Transverse colon (tissue), 4 donors: ENCODE data around the gene TBC1D16. TPM values are rescaled to one million over a fixed set of nuclear protein-coding genes. Genes with fewer than 3 reads are reported as not detected.

Experiments
- DNase-seq: peaks from one replicate; pipeline ENCODE4 v3.0.0-alpha.2; 2019
- H3K27ac ChIP-seq, 4 donors: fragments of 200-600 bp; sonication (generic); 2 replicates each; pipeline ENCODE4 v1.5.1; 2016 to 2018; ENCODE audit warnings: inconsistent platforms in 4 of 4
- H3K27me3 ChIP-seq: fragments of 200-600 bp; sonication (generic); 2 replicates; pipeline ENCODE4 v1.5.1; 2017; ENCODE audit warnings: inconsistent platforms
- H3K36me3 ChIP-seq, 4 donors: fragments of 200-600 bp; sonication (generic); 2 replicates each; pipeline ENCODE4 v1.5.1; 2017 to 2019; ENCODE audit warnings: inconsistent platforms in 4 of 4
- H3K4me1 ChIP-seq, 4 donors: fragments of 200-600 bp; sonication (generic); 2 replicates each; pipeline ENCODE4 v1.5.1; 2017 to 2020; ENCODE audit warnings: inconsistent platforms in 4 of 4
- H3K4me3 ChIP-seq, 4 donors: fragments of 200-600 bp; sonication (generic); 1 replicate in 1 of 4; 2 replicates in 3 of 4; pipeline versions ENCODE4 v1.5.1 to v1.6.1; 2017 to 2019; ENCODE audit warnings: inconsistent platforms in 4 of 4
- H3K9me3 ChIP-seq, 2 donors: fragments of 200-600 bp; sonication (generic); 2 replicates each; pipeline ENCODE4 v1.5.1; 2017 to 2019; ENCODE audit warnings: inconsistent platforms in 2 of 2
- CTCF ChIP-seq, 5 experiments: fragments of 200-600 bp in 3 of 5; fragments of 450-650 bp in 2 of 5; sonication (generic) in 3 of 5; IDR thresholded peaks; 1 replicate in 2 of 5; 2 replicates in 3 of 5; pipeline ENCODE4 v1.5.1; 2016 to 2017; ENCODE audit warnings: antibody characterized with exemption in 5 of 5, inconsistent platforms in 3 of 5, mild to moderate bottlenecking in 2 of 5, moderate library complexity in 1 of 5
- EP300 ChIP-seq: sonication (generic); formaldehyde crosslinking; IDR thresholded peaks from one replicate; pipeline ENCODE4 v1.6.1; 2017; ENCODE audit warnings: antibody characterized with exemption, low read depth
- POLR2A ChIP-seq: fragments of 450-650 bp; IDR thresholded peaks from one replicate; pipeline ENCODE4 v1.6.1; 2016; ENCODE audit warnings: antibody characterized with exemption, mild to moderate bottlenecking, moderate library complexity
- POLR2AphosphoS5 ChIP-seq, 3 donors: sonication (generic); formaldehyde crosslinking; IDR thresholded peaks; one replicate each; pipeline ENCODE4 v1.6.1; 2016; ENCODE audit warnings: antibody characterized with exemption in 3 of 3
- WGBS, 2 donors: methylation state at CpG; one replicate each; pipeline ENCODE4 v1.1.5; 2018; ENCODE audit warnings: low coverage in 1 of 2; 5-methylcytosine and 5-hydroxymethylcytosine counted together
- in situ Hi-C, 4 donors: fragments of 200-750 bp; cut with MboI; loops; one replicate each; pipeline versions ENCODE4 v1.15.0 to v1.15.1; 2017; ENCODE audit warnings: low sequenced_read_pairs in 3 of 4, low pct_ligation_motif_present in 1 of 4, low pct_unique_long_range_greater_than_20kb in 1 of 4
- intact Hi-C: fragments of 100-400 bp; cut with DNase I; formaldehyde crosslinking; loops from one replicate; pipeline ENCODE4 v1.15.1; 2023; ENCODE audit warnings: low total_unique reads
- total RNA-seq, 4 donors: library from RNA; depleted of rRNA; stranded (reverse); fragments of >200 nt; gene quantifications; one replicate each; pipeline ENCODE4 v1.1.0, GENCODE V29; 2016

The TBC1D16 gene
- total RNA-seq, 4 donors from 2014 or later = 12.3 to 22.4 (median 18.1) TPM

GRCh38 chr17:80082403-80083135 lies 46.9 kb upstream of the TBC1D16 start:
- H3K9me3 ChIP-seq = no peaks in the 10 kb centered on the region
- no peaks in the 10 kb centered on the region for H3K27me3 ChIP-seq
- H3K4me1 ChIP-seq = peaks cover 4 to 7% (median 6%) of the 10 kb centered on the region in 4 donors
- H3K36me3 ChIP-seq = no peaks in the 10 kb centered on the region
- WGBS, 2 donors = 29% methylated on average over 18 of the region's 20 CpGs; no CpG with 5 or more reads in 1 of the 2 donors
- DNase-seq = peak; percentile 57
- intact Hi-C loops (loop anchor here (10.0 kb wide), 1 partner anchor 78 kb away; no protein-coding TSS in a partner anchor), in situ Hi-C loops (loop anchor here in 1 of 4 donors (25.0 kb wide), 1 partner anchor 155 kb away; no protein-coding TSS in a partner anchor)
- no peak overlapping the region for H3K27ac ChIP-seq
- no peak overlapping the region for H3K4me3 ChIP-seq
- TF ChIP-seq CTCF (IDR thresholded peaks at IDR 0.05) (peak; percentile 72 to 83 (median 81)), POLR2AphosphoS5 (IDR thresholded peaks at IDR 0.05) (no peak), EP300 (no peak), POLR2A (no peak)

GRCh38 chr17:80081596-80081995 lies 45.9 kb upstream of the TBC1D16 start:
- H3K9me3 ChIP-seq = no peaks in the 10 kb centered on the region
- 89% methylated on average over 10 of the region's 14 CpGs; no CpG with 5 or more reads in 1 of the 2 donors for WGBS, 2 donors
- intact Hi-C loops = loop anchor here (10.0 kb wide), 1 partner anchor 77 kb away; no protein-coding TSS in a partner anchor

GRCh38 chr17:80080081-80080480 lies 44.4 kb upstream of the TBC1D16 start:
- Histone ChIP-seq H3K4me3 (no peak overlapping the region), H3K27me3 (no peaks in the 10 kb centered on the region), H3K27ac (no peak overlapping the region), H3K4me1 (peaks cover 4 to 7% (median 6%) of the 10 kb centered on the region in 4 donors), H3K36me3 (no peaks in the 10 kb centered on the region), H3K9me3 (no peaks in the 10 kb centered on the region)
- DNase-seq = no peak
- 82 to 85% methylated on average over 6 of the region's 6 CpGs for WGBS, 2 donors
- intact Hi-C loops = loop anchor here (10.0 kb wide), 1 partner anchor 75 kb away; no protein-coding TSS in a partner anchor
- in situ Hi-C loops = loop anchor here in 1 of 4 donors (25.0 kb wide), 1 partner anchor 157 kb away; no protein-coding TSS in a partner anchor
- TF ChIP-seq CTCF (IDR thresholded peaks at IDR 0.05) = no peak
- no peak for TF ChIP-seq EP300
- TF ChIP-seq POLR2A = no peak
- no peak for TF ChIP-seq POLR2AphosphoS5 (IDR thresholded peaks at IDR 0.05)

More at GRCh38 chr17:80081596-80081995, 45.9 kb upstream of the TBC1D16 start:
- Histone ChIP-seq H3K27ac (no peak overlapping the region), H3K36me3 (no peaks in the 10 kb centered on the region), H3K4me1 (peaks cover 4 to 7% (median 6%) of the 10 kb centered on the region in 4 donors), H3K27me3 (no peaks in the 10 kb centered on the region), H3K4me3 (no peak overlapping the region)
- no peak for TF ChIP-seq POLR2A
- no peak for TF ChIP-seq CTCF (IDR thresholded peaks at IDR 0.05)
- TF ChIP-seq EP300 = no peak
- TF ChIP-seq POLR2AphosphoS5 (IDR thresholded peaks at IDR 0.05) = no peak
- in situ Hi-C loops = loop anchor here in 1 of 4 donors (25.0 kb wide), 1 partner anchor 156 kb away; no protein-coding TSS in a partner anchor
- DNase-seq = no peak

GRCh38 chr17:80072410-80072809 lies 36.7 kb upstream of the TBC1D16 start:
- H3K27ac ChIP-seq = no peak overlapping the region
- in situ Hi-C loops = no loop called here
- H3K9me3 ChIP-seq = no peaks in the 10 kb centered on the region
- H3K36me3 ChIP-seq = no peaks in the 10 kb centered on the region
- H3K4me3 ChIP-seq = no peak overlapping the region
- intact Hi-C loops = no loop called here
- peaks cover 0 to 18% (median 14%) of the 10 kb centered on the region in 4 donors for H3K4me1 ChIP-seq
- no peaks in the 10 kb centered on the region for H3K27me3 ChIP-seq
- TF ChIP-seq CTCF (IDR thresholded peaks at IDR 0.05) (no peak), POLR2AphosphoS5 (IDR thresholded peaks at IDR 0.05) (no peak), POLR2A (no peak), EP300 (no peak)
- no peak for DNase-seq
- 93 to 96% methylated on average over 6 of the region's 6 CpGs for WGBS, 2 donors
